Caco-2 (cell line): Measurements from ENCODE around the gene EIF1B. TPM values are rescaled to one million over a fixed set of nuclear protein-coding genes. Genes with fewer than 3 reads are reported as not detected.
A peak's percentile ranks its signal among the peaks of the same experiment; 100 is the strongest.

ENCODE experiments used
- BruUV-seq: library from RNA; stranded (reverse); fragments of 400-500 nt; replicated peaks from 2 replicates; lab custom pipeline; 2021; lab: Mats Ljungman, UMichigan
- CTCF ChIA-PET: fragments of 300-600 bp; sonication (Branson Sonifier 250); formaldehyde crosslinking; loops from one replicate; lab custom pipeline; 2022; ENCODE audit warnings: antibody characterized with exemption; lab: Charles Lee
- POLR2A ChIA-PET: fragments of 300-600 bp; sonication (Branson Sonifier 250); formaldehyde crosslinking; loops from one replicate; lab custom pipeline; 2022; ENCODE audit warnings: antibody characterized with exemption; lab: Charles Lee
- DNase-seq, 2 experiments: peaks; one replicate each; pipeline versions ENCODE4 v3.0.0 to v3.0.0-alpha.2; 2020 to 2022
- H3K27me3 ChIP-seq: replicated peaks from 2 replicates; pipeline ENCODE4 v1.6.0; 2011; ENCODE audit warnings: low read length; ENCODE audit not compliant: control insufficient read depth, insufficient read depth
- H3K36me3 ChIP-seq: 2 replicates; pipeline ENCODE4 v1.5.1; 2011; ENCODE audit warnings: low read length; ENCODE audit not compliant: control insufficient read depth, insufficient read depth
- H3K4me1 ChIP-seq: fragments of 250-450 bp; sonication (Bioruptor Pico); 2 replicates; pipeline ENCODE4 v1.5.1; 2020; ENCODE audit warnings: mild to moderate bottlenecking
- H3K4me3 ChIP-seq: 2 replicates; pipeline ENCODE4 v1.5.1; 2011; ENCODE audit warnings: low read depth, mild to moderate bottlenecking, control low read depth, low read length
- H3K9me3 ChIP-seq: fragments of 250-450 bp; sonication (Bioruptor Pico); 2 replicates; pipeline ENCODE4 v1.5.1; 2020; ENCODE audit warnings: mild to moderate bottlenecking, moderate library complexity
- H3K27ac Mint-ChIP-seq: one replicate; pipeline ENCODE4 v1.8.0; 2022; ENCODE audit warnings: mixed read lengths; ENCODE audit not compliant: unreplicated experiment
- H3K27me3 Mint-ChIP-seq: one replicate; pipeline ENCODE4 v1.8.0; 2022; ENCODE audit warnings: mixed read lengths; ENCODE audit not compliant: insufficient read depth, unreplicated experiment
- H3K36me3 Mint-ChIP-seq: one replicate; pipeline ENCODE4 v1.8.0; 2022; ENCODE audit warnings: mild to moderate bottlenecking, mixed read lengths; ENCODE audit not compliant: insufficient read depth, unreplicated experiment
- H3K4me1 Mint-ChIP-seq: one replicate; pipeline ENCODE4 v1.8.0; 2022; ENCODE audit warnings: low read depth, mixed read lengths; ENCODE audit not compliant: unreplicated experiment
- H3K4me3 Mint-ChIP-seq: one replicate; pipeline ENCODE4 v1.8.0; 2022; ENCODE audit warnings: mild to moderate bottlenecking, moderate library complexity, mixed read lengths; ENCODE audit not compliant: unreplicated experiment
- H3K9me3 Mint-ChIP-seq: one replicate; pipeline ENCODE4 v1.8.0; 2022; ENCODE audit warnings: mixed read lengths; ENCODE audit not compliant: unreplicated experiment
- CTCF ChIP-seq, 2 experiments: fragments of 200-600 bp in 1 of 2; IDR thresholded peaks; 1 replicate in 1 of 2; 2 replicates in 1 of 2; pipeline versions ENCODE4 v1.5.1 to v1.8.0; 2011 to 2022; ENCODE audit warnings: antibody characterized with exemption in 1 of 2, control low read depth in 1 of 2, inconsistent platforms in 1 of 2, low read depth in 1 of 2, low read length in 1 of 2, mild to moderate bottlenecking in 1 of 2, moderate library complexity in 1 of 2; ENCODE audit not compliant: insufficient read depth in 1 of 2, severe bottlenecking in 1 of 2, unreplicated experiment in 1 of 2
- intact Hi-C: fragments of 100-400 bp; cut with micrococcal nuclease; formaldehyde crosslinking; loops from one replicate; pipeline ENCODE4 v1.10.0; 2022; ENCODE audit not compliant: unreplicated experiment
- total RNA-seq: library from RNA; stranded (reverse); gene quantifications from 2 replicates; pipeline ENCODE4 v1.2.3, GENCODE V29; 2022

EIF1B gene
- total RNA-seq, 1 experiment from 2014 or later: 45.8 TPM

- CTCF ChIA-PET: interaction anchor here (0.6 to 1.0 kb wide), 2 partner anchors 8 to 122 kb away, joined by 3 read pairs; no protein-coding TSS in a partner anchor
- POLR2A ChIA-PET: no interaction called here
- no peak overlapping the region for H3K27ac Mint-ChIP-seq
- peaks cover 19% of the 10 kb centered on the region for H3K36me3 Mint-ChIP-seq
- no peaks in the 10 kb centered on the region for H3K9me3 Mint-ChIP-seq
- Histone ChIP-seq H3K36me3 (no peaks in the 10 kb centered on the region; the same call in 1 of the 2 replicates), H3K27me3 (no peaks in the 10 kb centered on the region), H3K4me3 (no peak overlapping the region), H3K9me3 (no peaks in the 10 kb centered on the region), H3K4me1 (peaks cover 11% of the 10 kb centered on the region)
- peak; percentile 32 to 42 for DNase-seq
- no peak overlapping the region for H3K4me3 Mint-ChIP-seq
- no peak for TF ChIP-seq CTCF (IDR thresholded peaks at IDR 0.05; ENCODE audit: insufficient read depth in 1 of 2, low read depth in 1 of 2, low read length in 1 of 2, severe bottlenecking in 1 of 2, unreplicated experiment in 1 of 2)
- intact Hi-C loops: no loop called here
- BruUV-seq: no TSS peak
- peaks cover 1% of the 10 kb centered on the region for H3K27me3 Mint-ChIP-seq
- H3K4me1 Mint-ChIP-seq: peaks cover 9% of the 10 kb centered on the region
Observed at GRCh38 chr3:40313975-40314860, 4.7 kb downstream of the EIF1B start.

DNA sequence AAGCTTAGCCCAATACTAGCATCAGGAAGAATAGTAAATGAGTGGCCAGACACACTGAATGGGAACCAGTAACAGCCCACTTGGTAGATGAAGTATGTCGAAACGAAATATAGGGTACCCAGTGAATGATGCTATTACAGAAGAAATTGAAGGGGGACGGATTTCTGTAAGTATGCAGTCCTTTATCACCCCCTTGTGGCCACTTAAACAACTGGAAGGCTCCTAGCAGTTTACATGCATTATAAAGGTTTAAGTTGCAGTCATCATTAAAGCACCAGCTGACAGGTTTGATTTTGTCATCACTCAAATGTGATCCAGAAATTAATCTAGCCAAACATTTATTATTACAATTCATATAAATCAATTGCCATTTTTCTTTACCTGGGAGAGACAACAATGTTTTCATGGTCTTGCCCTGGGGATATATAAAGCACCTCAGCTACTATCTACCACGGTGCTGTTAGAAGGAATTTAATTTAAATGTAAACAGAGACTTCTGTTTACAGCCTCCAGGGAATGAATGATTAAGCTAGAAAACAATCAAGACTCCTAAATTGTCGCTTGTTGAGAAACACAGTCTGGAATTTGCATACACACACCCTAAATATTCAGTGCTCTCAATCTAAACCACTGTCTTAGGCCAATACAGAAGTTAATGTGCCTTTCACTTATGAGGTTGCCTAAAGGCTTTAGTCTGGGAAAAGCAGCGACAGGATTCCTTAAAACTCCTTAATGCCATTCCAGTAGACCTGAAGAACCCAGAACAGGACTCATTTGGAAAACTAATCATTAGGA lies 7.8 kb downstream of the EIF1B start:
- H3K36me3 ChIP-seq: no peaks in the 10 kb centered on the region; the same call in 1 of the 2 replicates
- intact Hi-C loops: loop anchor here (1.0 kb wide), 1 partner anchor 125 kb away; no protein-coding TSS in a partner anchor
- peak; percentile 40 to 57 for DNase-seq
- peaks cover 7% of the 10 kb centered on the region for H3K36me3 Mint-ChIP-seq
- no peak overlapping the region for H3K4me3 ChIP-seq
- no peak overlapping the region for H3K27ac Mint-ChIP-seq
- ChIA-PET POLR2A (interaction anchor here (0.5 kb wide), 1 partner anchor 123 kb away, joined by 3 read pairs; no protein-coding TSS in a partner anchor), CTCF (interaction anchor here (0.7 to 2.5 kb wide), 3 partner anchors 8 to 129 kb away, joined by 3 to 14 read pairs (median 3); no protein-coding TSS in a partner anchor)
- H3K9me3 ChIP-seq: no peaks in the 10 kb centered on the region
- H3K27me3 Mint-ChIP-seq: peaks cover 2% of the 10 kb centered on the region
- peaks cover 11% of the 10 kb centered on the region for H3K4me1 ChIP-seq
- H3K4me1 Mint-ChIP-seq: peaks cover 9% of the 10 kb centered on the region
- peak; percentile 67 to 76 for TF ChIP-seq CTCF (IDR thresholded peaks at IDR 0.05; ENCODE audit: insufficient read depth in 1 of 2, low read depth in 1 of 2, low read length in 1 of 2, severe bottlenecking in 1 of 2, unreplicated experiment in 1 of 2)
- BruUV-seq: no TSS peak
- no peaks in the 10 kb centered on the region for H3K27me3 ChIP-seq
- H3K9me3 Mint-ChIP-seq: no peaks in the 10 kb centered on the region
- H3K4me3 Mint-ChIP-seq: no peak overlapping the region

DNA sequence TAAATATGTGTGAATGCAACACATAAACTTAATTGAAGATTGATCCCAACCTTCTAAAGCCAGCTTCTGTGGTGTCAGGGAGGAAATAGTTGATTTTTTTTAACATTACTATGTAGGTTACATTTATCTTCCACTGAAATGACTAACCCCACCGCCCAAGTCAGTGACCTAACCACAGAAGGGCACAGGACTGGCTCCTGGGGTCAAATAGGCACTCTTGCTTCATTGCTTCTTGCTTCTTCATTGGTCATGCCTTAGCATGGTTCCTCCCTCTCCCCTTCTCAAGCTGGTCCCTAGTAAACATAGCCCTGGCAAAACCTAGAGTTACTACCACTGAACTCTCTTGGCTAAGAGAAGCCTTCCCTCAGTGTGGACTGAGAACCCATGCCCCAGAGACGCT lies 12.3 kb downstream of the EIF1B start:
- Mint-ChIP-seq H3K4me1 (no peaks in the 10 kb centered on the region), H3K27ac (no peak overlapping the region), H3K4me3 (no peak overlapping the region), H3K27me3 (peaks cover 2% of the 10 kb centered on the region), H3K36me3 (no peaks in the 10 kb centered on the region), H3K9me3 (no peaks in the 10 kb centered on the region)
- no peak for TF ChIP-seq CTCF (IDR thresholded peaks at IDR 0.05; ENCODE audit: insufficient read depth in 1 of 2, low read depth in 1 of 2, low read length in 1 of 2, severe bottlenecking in 1 of 2, unreplicated experiment in 1 of 2)
- H3K4me1 ChIP-seq: no peaks in the 10 kb centered on the region
- BruUV-seq: no TSS peak
- intact Hi-C loops: loop anchor here (10.0 kb wide), 1 partner anchor 883 kb away; no protein-coding TSS in a partner anchor
- H3K36me3 ChIP-seq: no peaks in the 10 kb centered on the region
- ChIA-PET CTCF (interaction anchor here (0.7 to 1.7 kb wide), 2 partner anchors 7 to 130 kb away, joined by 3 to 5 read pairs; no protein-coding TSS in a partner anchor), POLR2A (no interaction called here)
- no peaks in the 10 kb centered on the region for H3K27me3 ChIP-seq
- H3K9me3 ChIP-seq: no peaks in the 10 kb centered on the region
- no peak for DNase-seq
- H3K4me3 ChIP-seq: no peak overlapping the region
